Myocyte (in vitro differentiated cells): ENCODE measurements around the gene IER5. TPM values are rescaled to one million over a fixed set of nuclear protein-coding genes. Genes with fewer than 3 reads are reported as not detected.

Experiments used
- DNase-seq: peaks from one replicate; pipeline ENCODE4 v3.0.0-alpha.2; 2012; ENCODE audit warnings: low read depth
- total RNA-seq: library from RNA; depleted of rRNA; stranded (reverse); fragments of >200 nt; gene quantifications from 2 replicates; pipeline ENCODE4 v1.2.3, GENCODE V29; 2014

The IER5 gene
- total RNA-seq, 1 donor from 2014 or later: 32.8 TPM

DNA sequence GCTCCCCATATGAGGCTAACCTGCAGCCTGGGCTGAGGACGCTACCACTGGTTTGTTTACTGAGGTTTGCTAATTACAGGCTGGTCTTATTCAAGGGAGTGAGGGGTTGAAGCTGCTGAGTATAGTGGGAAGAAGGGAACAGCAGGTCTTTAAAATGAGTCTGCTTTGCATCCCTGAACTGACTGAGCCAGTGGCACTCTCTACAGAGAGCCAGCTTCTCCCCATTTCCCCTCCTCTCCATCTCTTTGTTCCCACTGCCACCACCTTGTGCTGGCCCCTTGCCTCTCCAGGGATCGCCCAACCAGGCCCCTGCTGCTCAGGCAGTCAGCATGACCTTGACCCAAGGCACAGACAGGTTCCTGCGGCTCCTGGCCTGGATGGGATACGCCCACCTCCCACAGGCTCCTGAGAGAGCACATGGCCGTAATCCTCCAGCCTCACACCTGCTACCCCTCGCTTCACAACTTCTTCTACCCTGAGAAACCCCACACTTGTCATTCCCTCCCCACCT lies 45.0 kb downstream of the IER5 start:
- no peak for DNase-seq

DNA sequence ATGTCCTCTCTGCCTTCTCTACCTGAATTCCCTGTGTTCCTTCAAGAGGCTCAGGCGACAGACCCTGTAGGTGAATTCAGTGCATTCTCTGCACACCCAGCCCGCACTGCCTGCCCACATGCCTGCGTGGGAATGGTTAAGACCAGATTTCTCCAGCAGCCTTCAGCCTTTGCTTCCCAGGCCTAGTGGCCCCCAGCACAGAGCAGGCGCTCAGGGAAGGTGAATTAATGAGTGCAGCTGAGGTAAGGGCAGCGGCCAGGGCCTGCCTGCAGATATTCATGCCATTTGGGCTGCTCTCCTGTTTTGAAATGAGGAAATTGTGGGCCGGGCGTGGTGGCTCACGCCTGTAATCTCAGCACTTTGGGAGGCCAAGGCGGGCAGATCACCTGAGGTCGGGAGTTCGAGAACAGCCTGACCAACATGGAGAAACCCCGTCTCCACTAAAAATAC lies 45.5 kb downstream of the IER5 start:
- no peak for DNase-seq

DNA sequence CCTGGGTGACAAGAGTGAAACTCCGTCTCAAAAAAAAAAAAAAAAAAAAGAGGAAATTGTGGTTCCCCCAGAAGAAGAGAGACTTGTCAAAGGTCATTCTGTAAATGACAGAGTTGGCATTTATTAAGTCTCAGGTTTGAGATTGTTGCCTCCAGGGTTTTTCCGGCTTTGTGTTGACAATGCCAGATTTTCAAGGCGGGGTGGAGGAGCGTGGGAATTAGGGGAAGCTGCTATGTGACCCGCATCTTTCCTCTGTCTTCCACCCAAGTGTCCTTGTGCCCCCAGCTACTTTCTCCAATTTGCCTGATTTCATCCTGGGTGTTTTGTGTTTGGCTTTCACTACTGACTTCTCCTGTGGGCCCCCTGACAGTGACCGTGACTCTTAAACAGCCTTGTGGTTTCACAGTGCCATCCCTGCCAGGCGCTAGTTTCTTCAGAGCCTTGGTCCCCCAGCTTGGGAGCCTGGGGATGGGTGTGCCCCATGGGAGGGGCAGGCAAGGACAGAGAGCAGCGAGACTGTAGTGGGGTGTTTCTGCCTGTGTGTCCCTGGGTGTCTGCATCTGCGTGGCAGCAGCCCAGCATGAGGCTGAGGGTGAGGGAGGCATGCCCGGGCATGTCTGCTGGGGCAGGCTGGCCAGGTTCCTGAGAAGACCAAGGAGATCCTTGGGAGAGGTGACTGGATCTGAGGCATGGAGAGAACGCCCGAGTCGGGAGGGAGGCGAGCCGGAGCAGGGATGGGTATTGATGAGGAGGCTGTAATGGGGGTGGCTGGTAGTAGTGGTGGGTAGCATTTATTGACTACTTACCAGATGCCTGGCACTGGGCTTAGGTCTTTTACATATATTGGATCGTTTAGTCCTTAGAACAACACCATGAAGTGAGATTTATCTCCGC lies 46.3 kb downstream of the IER5 start:
- DNase-seq: peak; percentile 91

DNA sequence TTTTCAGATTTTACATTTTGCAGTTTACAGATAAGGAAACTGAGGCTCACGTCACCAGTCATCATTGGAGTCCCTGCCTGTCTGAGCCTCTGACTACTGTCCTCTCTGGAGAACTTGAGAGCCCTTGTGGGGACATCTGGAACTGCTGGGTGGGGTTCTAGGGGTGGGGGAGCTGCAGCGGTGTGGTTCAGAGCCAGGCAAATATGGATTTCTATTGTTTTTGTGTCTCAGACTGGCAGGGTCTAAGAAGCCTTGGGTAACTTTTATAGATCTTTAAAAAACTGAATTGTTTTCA lies 46.9 kb downstream of the IER5 start:
- DNase-seq: peak; percentile 85

DNA sequence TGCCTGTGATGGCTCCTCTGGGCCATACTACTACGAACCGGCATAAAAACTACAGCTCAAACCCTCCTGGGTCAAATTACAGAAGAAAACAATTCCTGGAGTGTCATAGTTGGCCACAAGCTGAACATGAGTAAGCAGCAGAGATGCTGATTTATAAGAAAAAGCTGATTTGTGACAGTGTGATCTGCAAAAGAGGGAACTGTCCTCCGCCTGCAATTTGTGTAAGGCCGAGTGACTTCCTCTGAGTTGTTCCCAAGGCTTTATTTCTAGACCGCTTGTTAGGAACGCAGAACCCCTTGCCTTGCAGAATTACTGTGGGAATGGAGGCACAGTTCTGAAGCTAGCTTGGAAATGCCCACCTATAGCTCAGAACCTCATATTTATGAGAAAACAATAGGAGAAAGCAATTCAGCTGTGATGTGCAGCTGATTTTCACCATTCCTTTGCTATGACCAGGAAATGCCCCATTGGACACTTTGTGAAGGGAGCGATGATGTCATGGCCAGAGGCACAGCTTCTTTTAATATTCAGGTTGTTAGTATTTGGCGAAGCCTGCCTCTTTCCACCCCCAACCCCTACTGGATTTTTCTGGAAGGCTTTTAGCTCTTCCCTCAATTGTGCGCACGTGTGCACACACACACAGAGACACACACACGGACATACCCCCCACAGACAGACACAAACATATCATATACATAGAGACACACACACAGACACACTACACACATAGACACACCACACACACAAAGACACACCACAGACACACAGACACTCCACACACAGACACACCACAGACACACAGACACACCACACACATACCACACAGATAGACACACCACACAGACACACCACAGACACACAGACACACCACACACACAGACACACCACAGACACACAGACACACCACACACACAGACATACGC lies 47.6 kb downstream of the IER5 start:
- peak; percentile 90 for DNase-seq

DNA sequence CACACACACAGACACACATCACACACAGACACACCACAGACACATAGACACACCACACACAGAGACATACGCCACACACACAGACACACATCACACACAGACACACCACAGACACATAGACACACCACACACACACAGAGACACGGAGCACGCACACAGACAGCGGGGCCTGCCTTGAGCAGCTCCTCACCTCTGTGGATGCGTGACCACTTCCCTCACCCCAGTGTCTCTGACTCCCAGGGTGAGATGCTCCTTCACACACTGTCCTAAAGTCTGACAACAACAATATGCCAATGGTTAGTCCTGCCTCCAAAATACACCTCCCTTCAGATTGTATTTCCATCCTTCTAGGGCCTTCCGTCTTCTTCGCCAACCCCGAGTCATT lies 48.2 kb downstream of the IER5 start:
- DNase-seq: no peak

DNA sequence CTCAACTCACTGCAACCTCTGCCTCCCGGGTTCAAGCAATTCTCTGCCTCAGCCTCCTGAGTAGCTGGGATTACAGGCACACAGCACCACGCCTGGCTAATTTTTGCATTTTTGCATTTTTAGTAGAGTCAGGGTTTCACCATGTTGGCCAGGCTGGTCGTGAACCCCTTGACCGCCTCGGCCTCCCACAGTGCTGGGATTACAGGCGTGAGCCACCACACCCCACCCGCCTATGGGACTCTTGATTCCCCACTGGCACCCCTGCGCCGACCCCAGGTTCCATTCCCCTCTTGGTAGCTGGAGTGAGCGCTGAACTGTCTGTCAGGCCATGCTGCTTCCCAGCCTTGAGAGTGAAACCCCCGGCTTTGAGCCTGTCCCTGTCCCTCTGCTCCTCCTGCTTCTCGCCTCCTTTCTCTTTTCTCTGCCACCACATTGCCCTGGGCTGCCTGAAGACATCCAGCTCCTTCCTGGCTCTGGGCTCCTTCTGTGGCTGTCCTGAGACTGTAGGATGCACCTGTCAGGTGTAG lies 48.8 kb downstream of the IER5 start:
- DNase-seq: no peak

DNA sequence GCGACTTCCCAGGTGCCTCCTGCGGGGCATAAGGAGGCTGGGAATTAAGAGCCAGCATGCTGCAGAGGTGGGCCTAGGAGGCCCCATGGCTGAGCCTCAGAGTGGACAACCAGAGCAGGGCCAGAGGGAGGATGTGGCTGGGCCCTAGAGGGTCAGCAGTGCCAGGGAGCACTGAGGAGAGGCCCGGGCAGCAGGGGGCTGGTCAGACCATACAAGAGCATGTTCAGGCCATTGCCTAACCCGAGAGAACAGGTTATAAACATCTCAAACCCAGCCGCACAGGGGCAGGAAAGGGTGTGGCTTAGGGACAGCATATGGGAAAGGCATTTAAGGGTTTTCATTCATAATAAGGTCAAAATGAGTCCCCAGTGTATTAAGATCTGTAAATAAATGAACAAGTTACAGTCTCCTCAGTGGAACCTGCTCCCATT lies 51.1 kb downstream of the IER5 start:
- DNase-seq: no peak

DNA sequence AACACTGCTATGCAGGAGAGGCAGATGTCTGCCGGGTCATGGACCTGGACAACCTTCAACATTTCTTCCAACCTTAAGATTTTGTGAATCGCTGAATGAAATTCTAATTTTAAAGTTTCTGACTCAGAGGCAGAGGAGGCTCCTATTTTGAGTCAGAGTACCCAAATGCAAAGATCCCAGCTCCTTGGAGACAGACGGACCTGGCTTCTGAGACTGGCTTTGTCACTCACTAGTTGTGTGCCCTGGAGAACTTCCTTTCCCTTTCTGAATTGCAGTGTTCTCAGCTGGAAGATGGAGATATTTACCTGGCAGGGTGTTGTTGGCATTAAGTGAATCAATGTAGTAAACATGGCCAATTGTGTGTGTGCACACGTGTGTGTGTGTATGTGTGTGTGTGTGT lies 51.9 kb downstream of the IER5 start:
- DNase-seq: no peak

DNA sequence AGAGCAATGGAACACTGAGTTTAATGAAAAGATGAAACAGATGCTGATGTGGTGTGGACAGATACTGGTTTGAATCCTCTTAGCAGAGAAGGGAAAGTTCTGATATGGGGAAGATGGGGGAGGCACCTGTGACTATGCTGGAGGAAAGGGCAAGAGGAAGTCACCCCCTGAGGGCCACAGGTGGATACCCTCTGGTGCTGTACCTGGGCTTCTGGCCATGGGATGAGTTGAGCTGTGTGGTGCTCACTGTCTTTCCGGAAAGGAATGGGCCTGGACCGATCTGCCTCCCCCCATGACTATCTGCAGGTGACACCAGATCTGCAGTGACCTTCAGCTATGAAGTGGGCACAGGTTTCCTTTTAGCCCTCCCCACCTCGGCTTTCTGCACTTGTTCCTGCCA lies 52.4 kb downstream of the IER5 start:
- no peak for DNase-seq

DNA sequence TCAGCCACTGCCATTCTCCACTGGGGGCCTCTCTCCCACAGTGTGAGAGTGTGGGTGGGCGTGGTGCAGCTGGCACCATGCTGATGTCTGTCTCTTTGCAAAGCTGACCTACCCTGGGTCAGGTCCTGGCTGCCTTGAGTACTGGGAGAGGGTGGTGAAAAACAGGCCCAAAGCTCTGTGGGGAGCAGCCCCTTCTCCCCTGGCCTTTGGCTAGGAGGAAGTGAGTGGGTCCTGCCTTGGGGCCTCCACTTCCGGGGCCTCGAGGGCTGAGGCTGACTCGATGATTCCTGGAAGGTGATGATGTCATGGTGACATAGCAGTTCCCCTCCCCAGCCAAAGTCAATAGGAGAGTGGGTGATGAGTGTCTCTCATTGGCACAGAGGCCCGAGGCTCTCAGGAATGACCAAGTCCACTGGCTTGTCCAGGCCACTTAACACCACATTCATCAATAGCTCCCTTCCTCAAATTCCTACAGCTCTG lies 53.0 kb downstream of the IER5 start:
- peak; percentile 32 for DNase-seq

Other genes with a start within 250 kb of the IER5 start
- 6.5 and 7.9 TPM in 2 replicates for gene KIAA1614, start 175.8 kb upstream of the IER5 start, total RNA-seq
- 9.5 and 11.2 TPM in 2 replicates for gene STX6, start 65.8 kb upstream of the IER5 start, total RNA-seq
- 10.4 and 11.8 TPM in 2 replicates for gene MR1, start 54.7 kb upstream of the IER5 start, total RNA-seq